Karpas-422 (cell line): ENCODE measurements around the gene OARD1. TPM values are rescaled to one million over a fixed set of nuclear protein-coding genes. Genes with fewer than 3 reads are reported as not detected.

Experiments
- DNase-seq: peaks from one replicate; pipeline ENCODE4 v3.0.0-alpha.2; 2015
- H2AFZ ChIP-seq: fragments of 200-600 bp; sonication (generic); 2 replicates; pipeline ENCODE4 v1.6.1; 2014; ENCODE audit warnings: antibody characterized with exemption, low read length, mixed read lengths
- H3K27ac ChIP-seq: fragments of 200-600 bp; sonication (generic); 2 replicates; pipeline ENCODE4 v1.5.1; 2014; ENCODE audit warnings: mild to moderate bottlenecking, low read length, moderate library complexity
- H3K27me3 ChIP-seq: fragments of 200-600 bp; sonication (generic); 2 replicates; pipeline ENCODE4 v1.6.1; 2014; ENCODE audit warnings: low read length, mixed read lengths
- H3K36me3 ChIP-seq: fragments of 200-600 bp; sonication (generic); 2 replicates; pipeline ENCODE4 v1.6.1; 2014; ENCODE audit warnings: low read length, mixed read lengths; ENCODE audit not compliant: insufficient read depth
- H3K4me1 ChIP-seq: fragments of 200-600 bp; sonication (generic); 2 replicates; pipeline ENCODE4 v1.6.1; 2014; ENCODE audit warnings: mild to moderate bottlenecking, low read length, mixed read lengths
- H3K4me2 ChIP-seq: fragments of 200-600 bp; sonication (generic); 2 replicates; pipeline ENCODE4 v1.6.1; 2014; ENCODE audit warnings: low read length, low read depth, mild to moderate bottlenecking; ENCODE audit not compliant: poor library complexity, severe bottlenecking
- H3K4me3 ChIP-seq: fragments of 200-600 bp; sonication (generic); 2 replicates; pipeline ENCODE4 v1.5.1; 2014; ENCODE audit warnings: mild to moderate bottlenecking, antibody characterized with exemption, low read length, mixed read lengths
- H3K79me2 ChIP-seq: fragments of 200-600 bp; sonication (generic); 2 replicates; pipeline ENCODE4 v1.6.1; 2014; ENCODE audit warnings: mild to moderate bottlenecking, low read length, mixed read lengths
- H3K9ac ChIP-seq: fragments of 200-600 bp; sonication (generic); 2 replicates; pipeline ENCODE4 v1.6.0; 2014; ENCODE audit warnings: low read length
- H3K9me2 ChIP-seq: fragments of 200-600 bp; sonication (generic), shearing (Covaris generic); replicated peaks from 2 replicates; pipeline ENCODE4 v1.6.0; 2014; ENCODE audit warnings: mild to moderate bottlenecking, low read length, moderate library complexity; ENCODE audit not compliant: insufficient read depth
- H3K9me3 ChIP-seq: fragments of 300-700, 200-600 bp; sonication (generic); 2 replicates; pipeline ENCODE4 v1.6.1; 2014; ENCODE audit warnings: low read length, mixed read lengths
- H4K20me1 ChIP-seq: fragments of 200-600 bp; sonication (generic); 2 replicates; pipeline ENCODE4 v1.6.1; 2014; ENCODE audit warnings: mild to moderate bottlenecking, antibody characterized with exemption, low read length, low read depth; ENCODE audit not compliant: insufficient read depth
- total RNA-seq: library from RNA; depleted of rRNA; stranded (reverse); fragments of >200 nt; shearing (Covaris generic); gene quantifications from 2 replicates; pipeline ENCODE4 v1.2.3, GENCODE V29; 2014; ENCODE audit warnings: low replicate concordance

Gene OARD1
- total RNA-seq, 1 experiment from 2014 or later = 37.5 TPM

- Histone ChIP-seq H3K4me3 (no peak overlapping the region), H3K9me2 (no peaks in the 10 kb centered on the region), H3K27me3 (no peaks in the 10 kb centered on the region), H2AFZ (no peak overlapping the region), H3K4me1 (peaks cover 36% of the 10 kb centered on the region), H3K9ac (no peak overlapping the region), H3K4me2 (no peak overlapping the region), H3K36me3 (peaks cover 40% of the 10 kb centered on the region), H3K27ac (no peak overlapping the region), H4K20me1 (no peaks in the 10 kb centered on the region), H3K9me3 (no peaks in the 10 kb centered on the region), H3K79me2 (peaks cover 97% of the 10 kb centered on the region)
- DNase-seq = no peak
Observed at GRCh38 chr6:41079080-41079479, 6.9 kb upstream of the OARD1 start.

- Histone ChIP-seq H3K9me2 (no peaks in the 10 kb centered on the region), H3K79me2 (peaks cover 96% of the 10 kb centered on the region), H3K27me3 (no peaks in the 10 kb centered on the region), H2AFZ (no peak overlapping the region), H3K27ac (no peak overlapping the region), H3K36me3 (peaks cover 31% of the 10 kb centered on the region), H3K9me3 (no peaks in the 10 kb centered on the region), H4K20me1 (no peaks in the 10 kb centered on the region), H3K4me3 (no peak overlapping the region), H3K4me2 (no peak overlapping the region), H3K9ac (no peak overlapping the region), H3K4me1 (peaks cover 38% of the 10 kb centered on the region)
- DNase-seq = no peak
Observed at GRCh38 chr6:41078101-41078500, 5.9 kb upstream of the OARD1 start.

GRCh38 chr6:41077536-41077935, 5.4 kb upstream of the OARD1 start:
- no peak overlapping the region for H3K9ac ChIP-seq
- peaks cover 91% of the 10 kb centered on the region for H3K79me2 ChIP-seq
- no peaks in the 10 kb centered on the region for H3K9me3 ChIP-seq
- no peaks in the 10 kb centered on the region for H3K27me3 ChIP-seq
- H2AFZ ChIP-seq = no peak overlapping the region
- no peak for DNase-seq
- H3K4me3 ChIP-seq = no peak overlapping the region
- no peak overlapping the region for H3K27ac ChIP-seq
- H3K4me1 ChIP-seq = peaks cover 38% of the 10 kb centered on the region
- no peaks in the 10 kb centered on the region for H3K9me2 ChIP-seq
- peaks cover 26% of the 10 kb centered on the region for H3K36me3 ChIP-seq
- H4K20me1 ChIP-seq = no peaks in the 10 kb centered on the region
- H3K4me2 ChIP-seq = no peak overlapping the region

- Histone ChIP-seq H3K27ac (peak overlapping the region; percentile 94), H3K79me2 (peaks cover 84% of the 10 kb centered on the region), H3K4me3 (0 out of 2 replicates have a peak overlapping the region, but pooled peaks have one; percentile 77), H3K36me3 (peaks cover 19% of the 10 kb centered on the region), H4K20me1 (no peaks in the 10 kb centered on the region), H2AFZ (peak overlapping the region; percentile 6; the same call in 1 of the 2 replicates), H3K9ac (peak overlapping the region; percentile 98), H3K4me2 (peak overlapping the region; percentile 89), H3K9me2 (no peaks in the 10 kb centered on the region), H3K4me1 (peaks cover 41% of the 10 kb centered on the region), H3K9me3 (no peaks in the 10 kb centered on the region), H3K27me3 (no peaks in the 10 kb centered on the region)
- no peak for DNase-seq
Observed at GRCh38 chr6:41075651-41076626, 3.8 kb upstream of the OARD1 start.

GRCh38 chr6:41074692-41075436, 2.7 kb upstream of the OARD1 start:
- H3K4me1 ChIP-seq = peaks cover 50% of the 10 kb centered on the region
- peaks cover 16% of the 10 kb centered on the region for H3K36me3 ChIP-seq
- peak overlapping the region; percentile 77 for H3K4me3 ChIP-seq
- no peak for DNase-seq
- H3K9me2 ChIP-seq = no peaks in the 10 kb centered on the region
- no peak overlapping the region for H2AFZ ChIP-seq
- H3K27me3 ChIP-seq = no peaks in the 10 kb centered on the region
- no peaks in the 10 kb centered on the region for H4K20me1 ChIP-seq
- H3K4me2 ChIP-seq = peak overlapping the region; percentile 89
- peaks cover 82% of the 10 kb centered on the region for H3K79me2 ChIP-seq
- peak overlapping the region; percentile 98 for H3K9ac ChIP-seq
- H3K27ac ChIP-seq = peak overlapping the region; percentile 94
- no peaks in the 10 kb centered on the region for H3K9me3 ChIP-seq

GRCh38 chr6:41073968-41074691, 2.0 kb upstream of the OARD1 start:
- H3K9me2 ChIP-seq = no peaks in the 10 kb centered on the region
- peak overlapping the region; percentile 77 for H3K4me3 ChIP-seq
- peak overlapping the region; percentile 94 for H3K27ac ChIP-seq
- peak; percentile 62 for DNase-seq
- H3K4me2 ChIP-seq = peak overlapping the region; percentile 89
- peaks cover 16% of the 10 kb centered on the region for H3K36me3 ChIP-seq
- no peaks in the 10 kb centered on the region for H3K9me3 ChIP-seq
- H3K9ac ChIP-seq = peak overlapping the region; percentile 98
- H3K79me2 ChIP-seq = peaks cover 75% of the 10 kb centered on the region
- no peaks in the 10 kb centered on the region for H3K27me3 ChIP-seq
- no peaks in the 10 kb centered on the region for H4K20me1 ChIP-seq
- peaks cover 50% of the 10 kb centered on the region for H3K4me1 ChIP-seq
- no peak overlapping the region for H2AFZ ChIP-seq

- Histone ChIP-seq H2AFZ (no peak overlapping the region), H3K27ac (peak overlapping the region; percentile 94), H3K4me3 (peak overlapping the region; percentile 77), H3K9me2 (no peaks in the 10 kb centered on the region), H3K9me3 (no peaks in the 10 kb centered on the region), H3K79me2 (peaks cover 67% of the 10 kb centered on the region), H4K20me1 (no peaks in the 10 kb centered on the region), H3K27me3 (no peaks in the 10 kb centered on the region), H3K36me3 (peaks cover 12% of the 10 kb centered on the region), H3K4me2 (peak overlapping the region; percentile 89), H3K4me1 (peaks cover 50% of the 10 kb centered on the region), H3K9ac (peak overlapping the region; percentile 98)
- DNase-seq = peak; percentile 96
Observed at GRCh38 chr6:41073203-41073967, 1.2 kb upstream of the OARD1 start.
